ENCODE results near the gene MOSMO. TPM values are rescaled to one million over a fixed set of nuclear protein-coding genes. Genes with fewer than 3 reads are reported as not detected.

Gene MOSMO
- total and polyA plus RNA-seq, 9 of the 15 experiments (the other 6 are each of a cell fraction or from before 2014, with no cell fraction given): 1.9 to 13.3 (median 7.7) TPM

DNA sequence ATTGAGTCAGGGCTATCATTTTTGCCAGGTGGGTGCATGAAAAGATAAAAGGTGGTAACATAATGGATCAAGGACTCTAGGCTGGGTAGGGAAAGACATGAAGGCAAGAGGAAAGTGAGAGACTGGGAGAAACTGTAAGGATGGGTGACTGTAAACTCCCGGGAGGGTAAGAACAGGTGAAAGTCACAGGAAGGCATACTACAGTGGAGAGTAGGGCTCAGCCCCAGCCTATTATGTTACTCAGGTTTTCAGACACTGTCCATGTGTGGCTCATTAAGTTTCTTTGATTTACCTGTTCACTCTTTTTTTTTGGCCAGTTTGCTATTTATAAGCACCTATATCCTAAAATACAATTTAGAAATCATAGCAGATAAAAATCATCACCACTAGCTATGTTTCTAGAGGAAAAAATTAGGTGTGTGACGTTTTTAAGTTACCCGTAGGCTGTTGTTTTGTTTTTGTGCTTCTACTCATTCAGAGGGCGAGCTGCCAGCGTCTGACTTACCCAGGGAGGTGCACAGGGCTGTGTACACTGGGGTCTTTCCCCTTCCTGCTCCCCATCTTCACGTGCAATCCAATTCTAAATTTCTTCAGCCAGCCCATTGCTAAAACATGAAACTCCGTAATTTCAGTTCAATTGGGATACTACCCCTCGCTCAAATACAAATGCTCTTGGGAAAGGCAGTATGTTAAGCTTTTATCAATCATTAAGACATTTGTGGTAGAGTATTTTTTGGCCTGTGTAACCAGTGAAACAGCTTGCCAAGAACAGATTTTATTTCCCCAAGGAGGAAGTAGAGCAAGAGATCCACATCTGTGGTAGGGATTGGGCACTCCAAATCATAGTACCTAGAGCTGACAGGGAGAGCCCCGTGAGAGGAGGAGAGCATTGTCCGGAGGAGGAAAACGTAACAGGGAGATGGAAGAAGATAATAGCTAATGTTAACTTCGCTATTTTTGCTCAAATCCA lies 62.7 kb downstream of the MOSMO start (continued):
- TF ChIP-seq, protein P1, sequence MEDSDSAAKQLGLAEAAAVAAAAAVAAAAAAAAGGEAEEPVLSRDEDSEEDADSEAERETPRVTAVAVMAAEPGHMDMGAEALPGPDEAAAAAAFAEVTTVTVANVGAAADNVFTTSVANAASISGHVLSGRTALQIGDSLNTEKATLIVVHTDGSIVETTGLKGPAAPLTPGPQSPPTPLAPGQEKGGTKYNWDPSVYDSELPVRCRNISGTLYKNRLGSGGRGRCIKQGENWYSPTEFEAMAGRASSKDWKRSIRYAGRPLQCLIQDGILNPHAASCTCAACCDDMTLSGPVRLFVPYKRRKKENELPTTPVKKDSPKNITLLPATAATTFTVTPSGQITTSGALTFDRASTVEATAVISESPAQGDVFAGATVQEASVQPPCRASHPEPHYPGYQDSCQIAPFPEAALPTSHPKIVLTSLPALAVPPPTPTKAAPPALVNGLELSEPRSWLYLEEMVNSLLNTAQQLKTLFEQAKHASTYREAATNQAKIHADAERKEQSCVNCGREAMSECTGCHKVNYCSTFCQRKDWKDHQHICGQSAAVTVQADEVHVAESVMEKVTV (CRISPR knock-in tag; IDR thresholded peaks at IDR 0.05): no peak
- no peak for TF ChIP-seq TAF15 (IDR thresholded peaks at IDR 0.05; ENCODE audit: low read depth, low read length)
- no peak for TF ChIP-seq HDGF (IDR thresholded peaks at IDR 0.05)
- TF ChIP-seq TBL1XR1 (IDR thresholded peaks at IDR 0.05; ENCODE audit: low read length in 2 of 2): no peak
- no peak for TF ChIP-seq CSDE1 (IDR thresholded peaks at IDR 0.05)

DNA sequence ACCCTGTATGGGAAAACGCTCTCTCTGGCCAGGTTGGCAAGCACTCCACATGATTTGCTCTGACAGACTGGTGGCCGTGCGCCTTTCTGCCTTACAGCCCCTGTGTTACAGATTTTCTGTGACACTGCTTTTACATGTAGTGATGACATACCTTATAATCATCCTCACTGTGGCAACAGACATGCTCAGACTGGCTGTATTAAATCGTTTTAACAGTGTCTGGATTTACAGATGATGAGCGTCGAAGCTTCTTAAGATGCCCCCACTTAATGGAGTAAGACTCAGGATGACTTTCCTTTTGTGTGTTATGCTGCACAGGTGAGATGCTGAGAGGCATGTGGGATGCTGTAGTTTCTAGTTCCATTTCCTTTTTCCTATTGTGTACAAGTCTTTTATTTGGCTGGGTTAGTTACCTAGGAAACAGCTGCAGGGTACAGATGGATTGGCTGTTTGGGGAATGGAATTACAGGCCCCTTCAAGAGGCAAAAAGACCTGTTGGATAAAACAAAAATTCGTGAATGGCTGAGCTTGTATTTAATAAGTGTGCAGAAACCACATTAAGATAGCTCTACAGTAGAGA lies 63.5 kb downstream of the MOSMO start:
- no peak for TF ChIP-seq NFRKB (IDR thresholded peaks at IDR 0.05; ENCODE audit: low read depth)
- TF ChIP-seq, protein P2, sequence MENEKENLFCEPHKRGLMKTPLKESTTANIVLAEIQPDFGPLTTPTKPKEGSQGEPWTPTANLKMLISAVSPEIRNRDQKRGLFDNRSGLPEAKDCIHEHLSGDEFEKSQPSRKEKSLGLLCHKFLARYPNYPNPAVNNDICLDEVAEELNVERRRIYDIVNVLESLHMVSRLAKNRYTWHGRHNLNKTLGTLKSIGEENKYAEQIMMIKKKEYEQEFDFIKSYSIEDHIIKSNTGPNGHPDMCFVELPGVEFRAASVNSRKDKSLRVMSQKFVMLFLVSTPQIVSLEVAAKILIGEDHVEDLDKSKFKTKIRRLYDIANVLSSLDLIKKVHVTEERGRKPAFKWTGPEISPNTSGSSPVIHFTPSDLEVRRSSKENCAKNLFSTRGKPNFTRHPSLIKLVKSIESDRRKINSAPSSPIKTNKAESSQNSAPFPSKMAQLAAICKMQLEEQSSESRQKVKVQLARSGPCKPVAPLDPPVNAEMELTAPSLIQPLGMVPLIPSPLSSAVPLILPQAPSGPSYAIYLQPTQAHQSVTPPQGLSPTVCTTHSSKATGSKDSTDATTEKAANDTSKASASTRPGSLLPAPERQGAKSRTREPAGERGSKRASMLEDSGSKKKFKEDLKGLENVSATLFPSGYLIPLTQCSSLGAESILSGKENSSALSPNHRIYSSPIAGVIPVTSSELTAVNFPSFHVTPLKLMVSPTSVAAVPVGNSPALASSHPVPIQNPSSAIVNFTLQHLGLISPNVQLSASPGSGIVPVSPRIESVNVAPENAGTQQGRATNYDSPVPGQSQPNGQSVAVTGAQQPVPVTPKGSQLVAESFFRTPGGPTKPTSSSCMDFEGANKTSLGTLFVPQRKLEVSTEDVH (IDR thresholded peaks at IDR 0.05; ENCODE audit: low read depth, partially characterized antibody): no peak
- Histone ChIP-seq H3K4me2 (ENCODE audit: insufficient read depth, low read length) (no peak overlapping the region), H3K9me1 (ENCODE audit: control insufficient read depth, insufficient read depth, low read length) (no peaks in the 10 kb centered on the region), H3K36me3 (ENCODE audit: control insufficient read depth, insufficient read depth, low read length) (no peaks in the 10 kb centered on the region), H3K4me1 (replicated peaks in 1 of 2; ENCODE audit: control insufficient read depth in 2 of 2, insufficient read depth in 2 of 2, low read length in 2 of 2) (no peaks in the 10 kb centered on the region; a peak in 1 of 5 replicates), H2AFZ (ENCODE audit: low read depth, low read length) (no peak overlapping the region), H3K27ac (ENCODE audit: extremely low read depth, low read depth, low read length) (no peak overlapping the region), H3K4me3 (no peak overlapping the region), H3K9me3 (replicated peaks; ENCODE audit: control insufficient read depth, insufficient read depth, low read depth, low read length) (0 out of 2 replicates have a peak, but pooled peaks cover 1% of the 10 kb centered on the region), H3K79me2 (ENCODE audit: control insufficient read depth, insufficient read depth, low read length) (no peaks in the 10 kb centered on the region), H3K9ac (ENCODE audit: insufficient read depth in 1 of 2, low read depth in 2 of 2, low read length in 2 of 2) (no peak overlapping the region), H4K20me1 (replicated peaks; ENCODE audit: control insufficient read depth, insufficient read depth, low read length) (no peaks in the 10 kb centered on the region), H3K27me3 (ENCODE audit: control insufficient read depth in 2 of 2, insufficient read depth in 2 of 2, low read length in 2 of 2) (no peaks in the 10 kb centered on the region)
- DNase-seq (ENCODE audit: extremely low read depth in 1 of 4, low spot score in 3 of 4): no peak
- CTCF ChIA-PET (ENCODE audit: low intra/inter-chr PET ratio): no interaction called here
- in situ Hi-C loops (cut with MboI): no loop called here
- BruUV-seq (replicated peaks): no TSS peak
- POLR2A ChIA-PET: interaction anchor here (0.7 to 1.6 kb wide), 5 partner anchors 10 to 65 kb away, joined by 3 to 7 read pairs (median 3); no protein-coding TSS in a partner anchor
- ATAC-seq: no peak
- 51% methylated on average over 7 of the region's 7 CpGs for WGBS (ENCODE audit: insufficient coverage, low coverage, missing lambda C conversion rate)
- no peak for FAIRE-seq
- intact Hi-C loops (cut with micrococcal nuclease): no loop called here
